Measurements from ENCODE around the gene CASZ1.

Gene CASZ1

GRCh38 chr1:10765734-10766478, 30.5 kb downstream of the CASZ1 start:
- no peak overlapping the region for H3K4me3 ChIP-seq (ENCODE audit: low read length)
- no peak overlapping the region for H3K9ac ChIP-seq (ENCODE audit: low read depth, low read length)
- H3K36me3 ChIP-seq (ENCODE audit: insufficient read depth, low read depth, low read length) = no peaks in the 10 kb centered on the region
- H3K27me3 ChIP-seq (ENCODE audit: insufficient read depth, low read length) = no peaks in the 10 kb centered on the region
- H3K4me1 ChIP-seq (ENCODE audit: insufficient read depth, low read length) = no peaks in the 10 kb centered on the region
- H3K27ac ChIP-seq (ENCODE audit: low read length) = no peak overlapping the region
- H3K9me3 ChIP-seq (ENCODE audit: insufficient read depth, low read depth, low read length) = no peaks in the 10 kb centered on the region

DNA sequence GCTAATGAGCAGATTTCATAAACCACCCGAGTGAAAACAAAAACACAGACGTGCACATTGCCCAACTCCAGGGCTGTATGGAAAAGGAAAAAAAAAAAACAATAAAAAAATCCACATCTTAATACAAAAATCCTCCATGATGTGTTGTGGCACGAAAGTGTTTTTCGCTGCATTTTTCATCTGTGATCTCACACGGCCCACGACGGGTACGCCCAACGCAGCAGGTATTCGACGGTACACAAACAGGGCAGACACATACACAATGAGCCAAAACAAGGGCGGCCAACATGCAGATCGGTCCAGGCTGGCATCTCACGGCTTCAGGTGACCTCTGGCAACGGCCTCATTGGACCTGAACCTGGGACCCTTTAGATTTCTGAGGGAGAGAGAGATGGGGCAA, 31.1 kb downstream of the CASZ1 start:
- no peak overlapping the region for H3K4me3 ChIP-seq (ENCODE audit: low read length)
- H3K27me3 ChIP-seq (ENCODE audit: insufficient read depth, low read length) = no peaks in the 10 kb centered on the region
- no peaks in the 10 kb centered on the region for H3K9me3 ChIP-seq (ENCODE audit: insufficient read depth, low read depth, low read length)
- H3K4me1 ChIP-seq (ENCODE audit: insufficient read depth, low read length) = no peaks in the 10 kb centered on the region
- H3K9ac ChIP-seq (ENCODE audit: low read depth, low read length) = no peak overlapping the region
- no peaks in the 10 kb centered on the region for H3K36me3 ChIP-seq (ENCODE audit: insufficient read depth, low read depth, low read length)
- H3K27ac ChIP-seq (ENCODE audit: low read length) = no peak overlapping the region

GRCh38 chr1:10764296-10764798, 32.1 kb downstream of the CASZ1 start:
- Histone ChIP-seq H3K9ac (ENCODE audit: low read depth, low read length) (no peak overlapping the region), H3K36me3 (ENCODE audit: insufficient read depth, low read depth, low read length) (no peaks in the 10 kb centered on the region), H3K9me3 (ENCODE audit: insufficient read depth, low read depth, low read length) (no peaks in the 10 kb centered on the region), H3K4me3 (ENCODE audit: low read length) (no peak overlapping the region), H3K4me1 (ENCODE audit: insufficient read depth, low read length) (0 out of 2 replicates have a peak, but pooled peaks cover under 1% of the 10 kb centered on the region), H3K27me3 (ENCODE audit: insufficient read depth, low read length) (no peaks in the 10 kb centered on the region), H3K27ac (ENCODE audit: low read length) (no peak overlapping the region)

DNA sequence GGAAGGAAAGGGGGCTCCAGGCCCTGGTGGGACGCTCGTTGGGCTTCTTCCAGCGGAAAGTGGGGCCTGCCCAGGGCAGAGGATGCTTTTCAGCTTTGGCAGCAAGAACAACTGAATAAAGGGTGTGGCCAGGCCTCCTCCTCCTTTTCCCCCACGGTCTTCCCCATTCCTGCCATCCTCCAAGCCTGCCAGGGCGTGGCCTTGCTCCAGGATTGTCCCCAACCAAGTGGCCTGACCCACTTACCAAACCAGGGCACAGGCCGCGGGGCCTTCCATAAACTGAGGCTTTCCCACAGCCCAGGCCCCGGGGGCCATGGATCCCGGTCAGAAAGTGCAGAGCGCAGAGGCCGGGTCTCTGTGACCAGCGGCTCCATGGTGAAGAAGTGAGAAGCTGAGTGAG, 33.6 kb downstream of the CASZ1 start:
- Histone ChIP-seq H3K27me3 (ENCODE audit: insufficient read depth, low read length) (no peaks in the 10 kb centered on the region), H3K27ac (ENCODE audit: low read length) (no peak overlapping the region), H3K9ac (ENCODE audit: low read depth, low read length) (no peak overlapping the region), H3K36me3 (ENCODE audit: insufficient read depth, low read depth, low read length) (no peaks in the 10 kb centered on the region), H3K4me1 (ENCODE audit: insufficient read depth, low read length) (0 out of 2 replicates have a peak, but pooled peaks cover 3% of the 10 kb centered on the region), H3K4me3 (ENCODE audit: low read length) (no peak overlapping the region), H3K9me3 (ENCODE audit: insufficient read depth, low read depth, low read length) (no peaks in the 10 kb centered on the region)

DNA sequence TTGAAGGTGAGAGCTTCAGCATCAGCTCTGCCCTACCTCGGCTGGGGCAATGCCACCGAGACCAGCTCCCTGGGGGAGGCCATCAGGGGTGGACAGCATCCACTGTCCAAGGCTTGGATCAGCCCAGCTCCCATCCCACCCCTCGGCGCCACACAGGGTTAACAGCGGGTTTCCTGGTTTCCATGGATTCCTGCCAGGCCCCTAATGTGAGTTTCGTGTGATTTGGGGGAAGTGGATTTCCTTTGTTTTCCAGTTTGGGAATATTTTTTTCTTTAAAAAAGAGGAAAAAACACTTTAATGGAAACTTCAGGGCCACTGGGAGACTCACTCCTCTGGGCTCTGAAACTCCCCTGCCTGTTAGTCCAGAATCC, 34.3 kb downstream of the CASZ1 start:
- H3K4me1 ChIP-seq (ENCODE audit: insufficient read depth, low read length) = 0 out of 2 replicates have a peak, but pooled peaks cover 3% of the 10 kb centered on the region
- H3K9me3 ChIP-seq (ENCODE audit: insufficient read depth, low read depth, low read length) = no peaks in the 10 kb centered on the region
- H3K27ac ChIP-seq (ENCODE audit: low read length) = no peak overlapping the region
- H3K27me3 ChIP-seq (ENCODE audit: insufficient read depth, low read length) = no peaks in the 10 kb centered on the region
- H3K4me3 ChIP-seq (ENCODE audit: low read length) = no peak overlapping the region
- no peak overlapping the region for H3K9ac ChIP-seq (ENCODE audit: low read depth, low read length)
- no peaks in the 10 kb centered on the region for H3K36me3 ChIP-seq (ENCODE audit: insufficient read depth, low read depth, low read length)

DNA sequence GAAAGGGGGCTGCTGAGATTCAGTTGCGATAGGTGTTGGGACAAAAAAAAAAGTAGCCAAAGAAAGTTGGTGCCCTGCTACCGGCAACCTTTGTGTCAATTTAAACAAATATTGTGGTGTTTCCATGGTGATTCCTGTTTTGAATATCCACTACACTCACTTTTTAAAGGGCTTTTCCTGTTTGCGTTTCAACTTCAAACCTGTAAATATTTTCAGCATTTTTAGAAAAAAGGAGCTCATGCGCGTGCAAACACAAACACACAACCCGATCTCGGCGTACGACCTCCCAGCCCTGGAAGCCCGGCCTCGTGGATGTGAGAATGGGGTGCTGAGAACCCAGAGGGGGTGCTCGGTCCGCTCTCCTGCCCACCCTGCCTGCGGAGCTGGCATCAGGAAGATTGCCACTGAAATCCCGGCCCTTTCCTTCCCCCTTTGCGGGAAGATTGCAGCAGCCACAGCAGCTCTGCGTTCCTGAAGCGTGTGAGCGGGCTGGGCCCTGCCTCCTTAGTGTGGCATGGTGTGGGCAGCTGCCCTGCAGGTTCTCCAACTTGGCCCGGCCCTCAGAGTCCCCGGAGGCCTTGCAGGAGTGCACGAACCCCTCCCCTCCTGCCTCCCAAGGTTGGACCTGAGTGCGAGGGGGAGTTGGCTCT, 34.8 kb downstream of the CASZ1 start:
- no peaks in the 10 kb centered on the region for H3K9me3 ChIP-seq (ENCODE audit: insufficient read depth, low read depth, low read length)
- H3K4me3 ChIP-seq (ENCODE audit: low read length) = no peak overlapping the region
- H3K9ac ChIP-seq (ENCODE audit: low read depth, low read length) = no peak overlapping the region
- no peaks in the 10 kb centered on the region for H3K36me3 ChIP-seq (ENCODE audit: insufficient read depth, low read depth, low read length)
- no peaks in the 10 kb centered on the region for H3K27me3 ChIP-seq (ENCODE audit: insufficient read depth, low read length)
- H3K27ac ChIP-seq (ENCODE audit: low read length) = no peak overlapping the region
- H3K4me1 ChIP-seq (ENCODE audit: insufficient read depth, low read length) = 0 out of 2 replicates have a peak, but pooled peaks cover 3% of the 10 kb centered on the region

DNA sequence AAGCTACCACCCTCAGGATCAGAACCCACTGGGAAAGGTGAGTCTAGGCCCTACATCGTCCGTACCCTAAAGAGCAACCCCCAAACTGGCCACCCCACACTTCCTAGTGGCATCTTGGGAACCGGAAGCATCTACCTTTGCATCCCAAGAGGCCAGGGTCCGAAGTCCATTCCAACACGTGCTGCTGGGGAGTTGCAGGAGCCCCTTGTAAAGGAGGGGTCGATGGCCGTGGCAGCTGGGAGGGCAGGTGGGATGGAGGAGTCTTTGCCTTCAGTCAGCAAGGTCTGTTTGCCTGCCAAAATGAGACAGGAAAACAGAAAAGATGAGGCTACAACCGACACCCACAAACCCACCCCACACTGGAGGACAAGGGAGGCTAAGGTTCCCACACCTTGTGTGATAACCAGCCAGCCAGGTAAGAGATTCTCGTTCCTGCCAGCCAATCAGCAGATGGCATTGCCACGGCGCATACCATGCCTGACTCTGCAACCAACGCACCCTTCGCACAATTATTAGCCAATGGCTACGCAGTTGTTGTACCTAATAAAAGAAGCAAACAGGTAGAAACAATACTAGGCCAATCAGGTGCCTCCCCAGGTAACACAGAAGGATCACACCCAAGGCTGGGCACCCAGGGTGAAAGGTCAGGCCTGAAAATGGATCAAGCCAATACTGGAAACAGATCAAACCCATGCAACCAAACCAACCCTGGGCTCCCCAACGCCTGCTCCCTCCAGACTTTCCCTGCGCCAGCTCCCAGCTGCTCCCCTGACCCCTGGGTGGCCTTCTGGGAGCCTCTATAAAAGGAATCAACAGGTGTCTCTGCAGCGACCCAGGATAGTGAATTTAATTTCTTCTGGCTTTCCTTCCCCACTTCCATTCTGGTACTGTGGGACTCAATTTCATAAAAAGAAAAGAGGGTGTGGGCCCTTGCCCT, 35.6 kb downstream of the CASZ1 start:
- Histone ChIP-seq H3K27me3 (ENCODE audit: insufficient read depth, low read length) (no peaks in the 10 kb centered on the region), H3K4me1 (ENCODE audit: insufficient read depth, low read length) (0 out of 2 replicates have a peak, but pooled peaks cover 3% of the 10 kb centered on the region), H3K9me3 (ENCODE audit: insufficient read depth, low read depth, low read length) (no peaks in the 10 kb centered on the region), H3K4me3 (ENCODE audit: low read length) (no peak overlapping the region), H3K9ac (ENCODE audit: low read depth, low read length) (no peak overlapping the region), H3K36me3 (ENCODE audit: insufficient read depth, low read depth, low read length) (no peaks in the 10 kb centered on the region), H3K27ac (ENCODE audit: low read length) (no peak overlapping the region)

DNA sequence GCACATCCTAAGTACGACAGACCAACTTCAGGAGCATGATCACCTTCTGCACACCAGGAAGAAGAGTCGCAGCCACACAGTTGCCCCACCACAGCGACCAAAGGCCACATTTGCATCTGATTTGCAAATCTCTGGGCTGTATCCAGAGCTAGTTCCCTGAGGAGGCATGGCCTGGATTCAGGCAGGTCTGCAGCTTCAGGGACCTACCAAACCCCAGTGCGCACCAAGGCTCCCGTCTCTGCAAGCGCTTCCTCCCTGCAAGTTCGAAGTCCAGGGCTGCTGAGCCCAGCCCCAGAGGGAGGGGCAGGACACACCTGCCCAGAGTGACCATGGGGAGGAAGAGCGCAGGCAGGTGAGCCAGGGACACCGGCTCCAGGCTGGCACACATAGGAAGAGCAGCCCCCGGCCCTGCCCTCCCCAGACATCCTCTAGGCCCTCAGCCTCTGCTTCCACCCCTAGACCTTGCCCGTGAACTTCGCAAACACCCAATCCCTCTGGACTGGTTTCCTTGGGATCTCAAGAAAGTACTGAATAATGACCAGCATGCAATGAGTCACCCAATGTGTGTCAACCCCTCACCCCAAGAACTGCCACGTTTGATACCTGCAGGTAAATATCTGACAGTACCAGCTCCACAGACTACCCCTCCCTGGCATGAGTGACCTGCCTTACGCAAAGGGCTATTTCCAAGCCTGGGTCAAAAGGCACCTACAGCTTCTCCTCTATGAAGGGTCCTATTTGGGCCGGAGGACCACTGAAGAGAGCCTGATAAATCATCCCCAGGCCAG, 36.8 kb downstream of the CASZ1 start:
- Histone ChIP-seq H3K27me3 (ENCODE audit: insufficient read depth, low read length) (no peaks in the 10 kb centered on the region), H3K36me3 (ENCODE audit: insufficient read depth, low read depth, low read length) (no peaks in the 10 kb centered on the region), H3K27ac (ENCODE audit: low read length) (no peak overlapping the region), H3K9ac (ENCODE audit: low read depth, low read length) (no peak overlapping the region), H3K9me3 (ENCODE audit: insufficient read depth, low read depth, low read length) (no peaks in the 10 kb centered on the region), H3K4me3 (ENCODE audit: low read length) (no peak overlapping the region), H3K4me1 (ENCODE audit: insufficient read depth, low read length) (0 out of 2 replicates have a peak, but pooled peaks cover 3% of the 10 kb centered on the region)

DNA sequence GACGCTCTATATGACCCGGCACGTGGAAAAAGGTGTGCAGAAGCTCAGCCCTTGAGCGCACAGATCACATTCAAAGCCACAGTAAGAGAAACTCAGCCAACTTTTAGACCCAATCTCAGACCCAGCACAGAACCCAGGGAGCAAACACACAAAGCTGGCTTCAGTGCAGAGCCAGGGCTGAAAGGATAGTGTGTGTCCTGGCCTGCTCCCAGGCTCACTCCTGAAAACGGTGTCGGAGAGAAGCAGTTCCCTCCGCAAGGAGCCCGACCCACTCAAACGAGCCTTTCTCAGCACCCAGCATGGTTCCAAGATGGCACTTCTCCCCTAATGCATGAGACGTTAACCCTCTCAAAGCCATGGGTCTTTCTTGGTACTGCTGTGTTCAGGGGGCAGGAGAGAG, 39.6 kb downstream of the CASZ1 start:
- H3K36me3 ChIP-seq (ENCODE audit: insufficient read depth, low read depth, low read length) = no peaks in the 10 kb centered on the region
- H3K9ac ChIP-seq (ENCODE audit: low read depth, low read length) = no peak overlapping the region
- H3K4me3 ChIP-seq (ENCODE audit: low read length) = no peak overlapping the region
- H3K27me3 ChIP-seq (ENCODE audit: insufficient read depth, low read length) = no peaks in the 10 kb centered on the region
- no peaks in the 10 kb centered on the region for H3K9me3 ChIP-seq (ENCODE audit: insufficient read depth, low read depth, low read length)
- H3K27ac ChIP-seq (ENCODE audit: low read length) = no peak overlapping the region
- 0 out of 2 replicates have a peak, but pooled peaks cover 3% of the 10 kb centered on the region for H3K4me1 ChIP-seq (ENCODE audit: insufficient read depth, low read length)

GRCh38 chr1:10755970-10756521, 40.4 kb downstream of the CASZ1 start:
- Histone ChIP-seq H3K4me3 (ENCODE audit: low read length) (no peak overlapping the region), H3K9me3 (ENCODE audit: insufficient read depth, low read depth, low read length) (no peaks in the 10 kb centered on the region), H3K9ac (ENCODE audit: low read depth, low read length) (no peak overlapping the region), H3K27me3 (ENCODE audit: insufficient read depth, low read length) (no peaks in the 10 kb centered on the region), H3K4me1 (ENCODE audit: insufficient read depth, low read length) (0 out of 2 replicates have a peak, but pooled peaks cover 3% of the 10 kb centered on the region), H3K36me3 (ENCODE audit: insufficient read depth, low read depth, low read length) (no peaks in the 10 kb centered on the region), H3K27ac (ENCODE audit: low read length) (no peak overlapping the region)

All from iPS-20b (cell line).